HCT116 (cell line): Measurements from ENCODE around the gene RHBDD3. TPM values are rescaled to one million over a fixed set of nuclear protein-coding genes. Genes with fewer than 3 reads are reported as not detected.

Source experiments
- ATAC-seq: fragments of 200-7000 bp; cut with Tn5 transposase; 2 replicates; pipeline ENCODE4 v1.9.1; 2020; ENCODE audit warnings: mild to moderate bottlenecking, moderate library complexity
- BruUV-seq: library from RNA; stranded (reverse); fragments of 400-500 nt; replicated peaks from 2 replicates; lab custom pipeline; 2021; lab: Mats Ljungman, UMichigan
- CTCF ChIA-PET: fragments of 300-600 bp; sonication (Branson Sonifier 250); formaldehyde crosslinking; loops from one replicate; lab custom pipeline; 2021; ENCODE audit warnings: antibody characterized with exemption; lab: Charles Lee
- POLR2A ChIA-PET: fragments of 300-600, 350-600 bp; sonication (Branson Sonifier 250); formaldehyde crosslinking; loops from one replicate; lab custom pipeline; 2021; ENCODE audit warnings: antibody characterized with exemption; lab: Charles Lee
- RAD21 ChIA-PET, 2 experiments: fragments of 300-600 bp; sonication (Branson Sonifier 250); formaldehyde crosslinking; loops; one replicate each; lab custom pipeline; 2023; ENCODE audit warnings: low total read pairs in 2 of 2; ENCODE audit not compliant: uncharacterized antibody in 2 of 2, unreplicated experiment in 2 of 2, low non-redundant PET in 1 of 2; lab: Charles Lee
- DNase-seq: peaks from one replicate; pipeline ENCODE4 v3.0.0-alpha.2; 2010; ENCODE audit warnings: low read depth, low spot score
- H2AFZ ChIP-seq: fragments of 200-600 bp; shearing (Covaris generic), sonication (generic); 2 replicates; pipeline ENCODE4 v1.6.1; 2017; ENCODE audit warnings: low read depth, mixed run types, mixed read lengths, antibody characterized with exemption, low read length; ENCODE audit not compliant: poor library complexity, severe bottlenecking
- H3K27ac ChIP-seq: 2 replicates; pipeline ENCODE4 v1.5.1; 2012; ENCODE audit warnings: low read depth, low read length
- H3K27me3 ChIP-seq: fragments of 200-600 bp; sonication (generic); 2 replicates; pipeline ENCODE4 v1.6.1; 2016; ENCODE audit warnings: mixed run types, low read length, mixed read lengths; ENCODE audit not compliant: insufficient read depth
- H3K36me3 ChIP-seq, 2 experiments: fragments of 200-500 bp in 1 of 2; fragments of 200-600 bp in 1 of 2; sonication (Bioruptor generic) in 1 of 2; sonication (generic) in 1 of 2; 2 replicates each; pipeline versions ENCODE4 v1.5.1 to v1.6.1; 2014 to 2016; ENCODE audit warnings: low read length in 2 of 2, inconsistent platforms in 1 of 2, mixed read lengths in 1 of 2, mixed run types in 1 of 2; ENCODE audit not compliant: insufficient read depth in 2 of 2, control insufficient read depth in 1 of 2
- H3K4me1 ChIP-seq, 2 experiments: fragments of 200-600 bp in 1 of 2; sonication (generic) in 1 of 2; 2 replicates each; pipeline versions ENCODE4 v1.5.1 to v1.6.1; 2012 to 2017; ENCODE audit warnings: low read length in 2 of 2, inconsistent platforms in 1 of 2, mild to moderate bottlenecking in 1 of 2, mixed read lengths in 1 of 2, mixed run types in 1 of 2, moderate library complexity in 1 of 2; ENCODE audit not compliant: insufficient read depth in 2 of 2, control insufficient read depth in 1 of 2
- H3K4me2 ChIP-seq: fragments of 200-600 bp; sonication (generic); 2 replicates; pipeline ENCODE4 v1.6.1; 2017; ENCODE audit warnings: mixed run types, low read length, mixed read lengths
- H3K4me3 ChIP-seq, 2 experiments: fragments of 200-600 bp in 1 of 2; sonication (generic) in 1 of 2; replicated peaks in 1 of 2; 2 replicates each; pipeline ENCODE4 v1.5.1; 2011 to 2016; ENCODE audit warnings: low read length in 2 of 2, control low read depth in 1 of 2, low read depth in 1 of 2, mild to moderate bottlenecking in 1 of 2, mixed read lengths in 1 of 2, mixed run types in 1 of 2
- H3K79me2 ChIP-seq: fragments of 200-600 bp; sonication (generic); 2 replicates; pipeline ENCODE4 v1.6.1; 2017; ENCODE audit warnings: mild to moderate bottlenecking, mixed run types, low read length, moderate library complexity, mixed read lengths; ENCODE audit not compliant: insufficient read depth
- H3K9ac ChIP-seq: fragments of 200-600 bp; sonication (generic); 2 replicates; pipeline ENCODE4 v1.6.1; 2016; ENCODE audit warnings: low read length, mixed read lengths
- H3K9me2 ChIP-seq: fragments of 200-600 bp; sonication (generic), shearing (Covaris generic); 2 replicates; pipeline ENCODE4 v1.6.1; 2017; ENCODE audit warnings: mixed run types, mild to moderate bottlenecking, moderate library complexity; ENCODE audit not compliant: insufficient read depth
- H3K9me3 ChIP-seq, 2 experiments: fragments of 200-500 bp in 1 of 2; fragments of 200-600 bp in 1 of 2; sonication (Bioruptor generic) in 1 of 2; sonication (generic) in 1 of 2; 2 replicates each; pipeline ENCODE4 v1.6.1; 2014 to 2017; ENCODE audit warnings: low read length in 2 of 2, mixed read lengths in 2 of 2, inconsistent platforms in 1 of 2, low read depth in 1 of 2, mild to moderate bottlenecking in 1 of 2, mixed run types in 1 of 2, moderate library complexity in 1 of 2; ENCODE audit not compliant: control insufficient read depth in 1 of 2, insufficient read depth in 1 of 2
- H4K20me1 ChIP-seq: fragments of 200-600 bp; sonication (generic), shearing (Covaris generic); 2 replicates; pipeline ENCODE4 v1.6.1; 2017; ENCODE audit warnings: mixed run types, mild to moderate bottlenecking, moderate library complexity; ENCODE audit not compliant: insufficient read depth
- CEBPB ChIP-seq: IDR thresholded peaks from 2 replicates; pipeline ENCODE4 v1.6.1; 2012; ENCODE audit warnings: low read depth
- EGR1 ChIP-seq: IDR thresholded peaks from 2 replicates; pipeline ENCODE4 v1.6.1; 2012; ENCODE audit warnings: low read depth
- ELF1 ChIP-seq: IDR thresholded peaks from 2 replicates; pipeline ENCODE4 v1.6.1; 2012; ENCODE audit warnings: low read depth, borderline replicate concordance
- EZH2 ChIP-seq: fragments of 200-600 bp; sonication (generic); IDR thresholded peaks from 2 replicates; pipeline ENCODE4 v1.6.1; 2017; ENCODE audit warnings: antibody characterized with exemption, mixed run types
- EZH2phosphoT487 ChIP-seq: fragments of 200-600 bp; IDR thresholded peaks from 2 replicates; pipeline ENCODE4 v1.6.1; 2018; ENCODE audit warnings: antibody characterized with exemption, borderline replicate concordance
- FOSL1 ChIP-seq: IDR thresholded peaks from 2 replicates; pipeline ENCODE4 v1.6.1; 2012; ENCODE audit warnings: low read depth
- POLR2A ChIP-seq: IDR thresholded peaks from 2 replicates; pipeline ENCODE4 v1.7.0; 2011; ENCODE audit warnings: borderline replicate concordance; ENCODE audit not compliant: insufficient read depth, insufficient read length; ENCODE audit errors: extremely low read depth
- POLR2AphosphoS5 ChIP-seq: IDR thresholded peaks from 2 replicates; pipeline ENCODE4 v1.6.1; 2011; ENCODE audit warnings: mild to moderate bottlenecking, low read depth, low read length, moderate library complexity
- RAD21 ChIP-seq: IDR thresholded peaks from 2 replicates; pipeline ENCODE4 v1.6.1; 2012; ENCODE audit warnings: low read depth, mild to moderate bottlenecking
- SIN3A ChIP-seq: IDR thresholded peaks from 2 replicates; pipeline ENCODE4 v1.6.1; 2012; ENCODE audit warnings: low read depth
- SP1 ChIP-seq: IDR thresholded peaks from 2 replicates; pipeline ENCODE4 v1.6.1; 2012; ENCODE audit warnings: low read depth
- SRF ChIP-seq: IDR thresholded peaks from 2 replicates; pipeline ENCODE4 v1.6.1; 2012; ENCODE audit warnings: low read depth
- TCF7L2 ChIP-seq: IDR thresholded peaks from 2 replicates; pipeline ENCODE4 v1.7.0; 2011; ENCODE audit warnings: borderline replicate concordance, inconsistent platforms; ENCODE audit not compliant: insufficient read depth, insufficient read length; ENCODE audit errors: extremely low read depth
- YY1 ChIP-seq: IDR thresholded peaks from 2 replicates; pipeline ENCODE4 v1.6.1; 2011; ENCODE audit warnings: low read length, low read depth, moderate library complexity, mild to moderate bottlenecking; ENCODE audit not compliant: insufficient replicate concordance; ENCODE audit errors: extremely low read depth
- ZFX ChIP-seq: fragments of 450-650 bp; IDR thresholded peaks from 2 replicates; pipeline ENCODE4 v1.6.1; 2017
- intact Hi-C: fragments of 100-400 bp; cut with micrococcal nuclease; formaldehyde crosslinking; loops from 2 replicates; pipeline ENCODE4 v1.10.0; 2022
- total RNA-seq: library from RNA; stranded (reverse); gene quantifications from one replicate; pipeline ENCODE4 v1.2.1, GENCODE V29; 2021; ENCODE audit not compliant: unreplicated experiment
- TF ChIP-seq, protein P1 (sequence below): IDR thresholded peaks from 2 replicates; pipeline ENCODE4 v1.6.1; 2012; ENCODE audit warnings: low read depth
- TF ChIP-seq, protein P2 (sequence below): IDR thresholded peaks from 2 replicates; pipeline ENCODE4 v1.6.1; 2012
- TF ChIP-seq, protein P3 (sequence below): IDR thresholded peaks from 2 replicates; pipeline ENCODE4 v1.6.1; 2012
- TF ChIP-seq, protein P4 (sequence below): IDR thresholded peaks from 2 replicates; pipeline ENCODE4 v1.6.1; 2011; ENCODE audit warnings: mild to moderate bottlenecking, low read length, moderate library complexity; ENCODE audit not compliant: insufficient replicate concordance; ENCODE audit errors: extremely low read depth

The RHBDD3 gene
- total RNA-seq, 1 experiment from 2014 or later, result 30.2 TPM

DNA sequence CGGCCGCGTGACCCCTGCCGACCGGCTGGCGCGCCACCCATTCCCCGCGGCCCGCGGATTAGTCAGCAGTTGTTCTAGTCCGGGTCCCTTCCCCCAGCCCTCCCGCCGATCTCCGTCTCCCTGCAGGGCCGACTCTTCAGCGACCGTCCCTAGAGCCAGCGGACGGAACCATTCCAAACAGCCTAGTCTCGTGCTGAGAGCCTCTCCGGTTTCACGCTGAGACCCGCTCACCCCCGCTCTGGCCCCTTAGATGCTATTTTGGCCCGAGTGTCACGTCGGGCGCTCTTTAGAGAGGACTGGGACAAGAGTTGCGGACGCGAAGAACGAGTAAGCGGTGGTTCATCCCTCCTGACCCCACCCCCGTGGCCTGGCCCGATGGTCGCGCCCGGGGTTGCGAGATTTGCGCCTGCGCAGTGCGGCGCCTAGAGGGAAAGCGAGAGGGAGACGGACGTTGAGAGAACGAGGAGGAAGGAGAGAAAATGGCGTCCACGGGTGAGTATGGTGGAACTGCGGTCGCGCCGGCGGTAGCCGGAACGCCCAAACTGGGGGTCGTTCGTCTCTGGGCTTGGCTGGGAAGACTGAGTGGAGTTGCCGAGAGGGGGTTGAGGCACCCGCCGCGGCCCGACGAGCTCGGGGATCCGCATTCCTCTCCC is at the start of gene RHBDD3, which contains the start of gene EWSR1 (continued):
- TF ChIP-seq FOSL1 (no peak), EGR1 (no peak), SRF (no peak), POLR2A (peak; percentile 73), YY1 (peak; percentile 87), RAD21 (no peak)

DNA sequence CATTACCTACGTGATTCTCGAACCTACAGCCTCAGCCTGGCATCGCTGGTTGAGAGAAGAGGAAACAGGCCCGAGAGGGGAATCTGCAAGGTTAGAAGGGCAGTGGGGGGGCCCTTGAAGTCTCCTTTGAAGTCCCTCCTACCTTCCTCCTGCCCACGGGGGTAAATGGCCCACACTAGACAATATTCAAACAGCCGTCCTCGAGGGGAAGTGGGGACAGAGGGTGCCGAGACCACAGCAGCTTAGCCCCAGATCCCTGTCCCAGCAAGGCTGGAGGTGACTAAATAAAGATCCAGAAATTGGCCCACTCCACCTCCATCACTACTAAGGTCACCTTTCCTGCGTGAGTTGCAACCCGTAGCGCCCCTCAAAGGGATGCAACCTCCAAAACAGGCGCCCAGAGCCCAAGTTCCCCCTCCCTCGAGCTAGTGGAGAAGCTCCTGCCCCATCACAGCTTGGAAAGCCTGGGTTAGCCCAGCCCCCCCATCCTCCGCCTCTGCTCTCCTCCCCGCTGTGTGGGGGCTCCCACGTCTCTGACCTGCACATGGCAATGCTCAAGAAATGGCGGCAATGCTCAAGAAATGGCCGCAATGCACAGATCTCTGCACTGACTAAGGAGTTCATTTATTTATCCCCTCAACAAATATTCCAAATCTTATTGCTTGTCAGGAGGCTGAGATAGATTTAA is 48.5 kb upstream of the RHBDD3 start:
- H3K4me2 ChIP-seq, result no peak overlapping the region
- H4K20me1 ChIP-seq, result no peaks in the 10 kb centered on the region
- RAD21 ChIA-PET, result no interaction called here
- ATAC-seq (no peak), DNase-seq (no peak)
- no peak for TF ChIP-seq TCF7L2
- no peak for TF ChIP-seq EZH2
- no peak for TF ChIP-seq RAD21
- TF ChIP-seq EZH2phosphoT487, result no peak
- TF ChIP-seq, protein P1, sequence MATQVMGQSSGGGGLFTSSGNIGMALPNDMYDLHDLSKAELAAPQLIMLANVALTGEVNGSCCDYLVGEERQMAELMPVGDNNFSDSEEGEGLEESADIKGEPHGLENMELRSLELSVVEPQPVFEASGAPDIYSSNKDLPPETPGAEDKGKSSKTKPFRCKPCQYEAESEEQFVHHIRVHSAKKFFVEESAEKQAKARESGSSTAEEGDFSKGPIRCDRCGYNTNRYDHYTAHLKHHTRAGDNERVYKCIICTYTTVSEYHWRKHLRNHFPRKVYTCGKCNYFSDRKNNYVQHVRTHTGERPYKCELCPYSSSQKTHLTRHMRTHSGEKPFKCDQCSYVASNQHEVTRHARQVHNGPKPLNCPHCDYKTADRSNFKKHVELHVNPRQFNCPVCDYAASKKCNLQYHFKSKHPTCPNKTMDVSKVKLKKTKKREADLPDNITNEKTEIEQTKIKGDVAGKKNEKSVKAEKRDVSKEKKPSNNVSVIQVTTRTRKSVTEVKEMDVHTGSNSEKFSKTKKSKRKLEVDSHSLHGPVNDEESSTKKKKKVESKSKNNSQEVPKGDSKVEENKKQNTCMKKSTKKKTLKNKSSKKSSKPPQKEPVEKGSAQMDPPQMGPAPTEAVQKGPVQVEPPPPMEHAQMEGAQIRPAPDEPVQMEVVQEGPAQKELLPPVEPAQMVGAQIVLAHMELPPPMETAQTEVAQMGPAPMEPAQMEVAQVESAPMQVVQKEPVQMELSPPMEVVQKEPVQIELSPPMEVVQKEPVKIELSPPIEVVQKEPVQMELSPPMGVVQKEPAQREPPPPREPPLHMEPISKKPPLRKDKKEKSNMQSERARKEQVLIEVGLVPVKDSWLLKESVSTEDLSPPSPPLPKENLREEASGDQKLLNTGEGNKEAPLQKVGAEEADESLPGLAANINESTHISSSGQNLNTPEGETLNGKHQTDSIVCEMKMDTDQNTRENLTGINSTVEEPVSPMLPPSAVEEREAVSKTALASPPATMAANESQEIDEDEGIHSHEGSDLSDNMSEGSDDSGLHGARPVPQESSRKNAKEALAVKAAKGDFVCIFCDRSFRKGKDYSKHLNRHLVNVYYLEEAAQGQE, result no peak
- no peak for TF ChIP-seq ZFX
- no peak for TF ChIP-seq ELF1
- no peak for TF ChIP-seq FOSL1
- TF ChIP-seq SIN3A, result no peak
- TF ChIP-seq POLR2AphosphoS5, result no peak
- TF ChIP-seq SRF, result no peak
- TF ChIP-seq, protein P2, sequence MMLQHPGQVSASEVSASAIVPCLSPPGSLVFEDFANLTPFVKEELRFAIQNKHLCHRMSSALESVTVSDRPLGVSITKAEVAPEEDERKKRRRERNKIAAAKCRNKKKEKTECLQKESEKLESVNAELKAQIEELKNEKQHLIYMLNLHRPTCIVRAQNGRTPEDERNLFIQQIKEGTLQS, result no peak
- no peak for TF ChIP-seq YY1
- TF ChIP-seq CEBPB, result no peak
- TF ChIP-seq, protein P3, sequence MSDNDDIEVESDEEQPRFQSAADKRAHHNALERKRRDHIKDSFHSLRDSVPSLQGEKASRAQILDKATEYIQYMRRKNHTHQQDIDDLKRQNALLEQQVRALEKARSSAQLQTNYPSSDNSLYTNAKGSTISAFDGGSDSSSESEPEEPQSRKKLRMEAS, result no peak
- TF ChIP-seq, protein P4, sequence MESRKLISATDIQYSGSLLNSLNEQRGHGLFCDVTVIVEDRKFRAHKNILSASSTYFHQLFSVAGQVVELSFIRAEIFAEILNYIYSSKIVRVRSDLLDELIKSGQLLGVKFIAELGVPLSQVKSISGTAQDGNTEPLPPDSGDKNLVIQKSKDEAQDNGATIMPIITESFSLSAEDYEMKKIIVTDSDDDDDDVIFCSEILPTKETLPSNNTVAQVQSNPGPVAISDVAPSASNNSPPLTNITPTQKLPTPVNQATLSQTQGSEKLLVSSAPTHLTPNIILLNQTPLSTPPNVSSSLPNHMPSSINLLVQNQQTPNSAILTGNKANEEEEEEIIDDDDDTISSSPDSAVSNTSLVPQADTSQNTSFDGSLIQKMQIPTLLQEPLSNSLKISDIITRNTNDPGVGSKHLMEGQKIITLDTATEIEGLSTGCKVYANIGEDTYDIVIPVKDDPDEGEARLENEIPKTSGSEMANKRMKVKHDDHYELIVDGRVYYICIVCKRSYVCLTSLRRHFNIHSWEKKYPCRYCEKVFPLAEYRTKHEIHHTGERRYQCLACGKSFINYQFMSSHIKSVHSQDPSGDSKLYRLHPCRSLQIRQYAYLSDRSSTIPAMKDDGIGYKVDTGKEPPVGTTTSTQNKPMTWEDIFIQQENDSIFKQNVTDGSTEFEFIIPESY, result no peak
- no peak for TF ChIP-seq EGR1
- TF ChIP-seq SP1, result no peak
- no peaks in the 10 kb centered on the region for H3K9me2 ChIP-seq
- CTCF ChIA-PET, result no interaction called here
- intact Hi-C loops, result no loop called here
- no peak overlapping the region for H2AFZ ChIP-seq
- H3K27ac ChIP-seq, result no peak overlapping the region
- POLR2A ChIA-PET, result no interaction called here
- no peaks in the 10 kb centered on the region for H3K79me2 ChIP-seq
- no peaks in the 10 kb centered on the region for H3K9me3 ChIP-seq
- no peak overlapping the region for H3K9ac ChIP-seq
- no peaks in the 10 kb centered on the region for H3K27me3 ChIP-seq
- BruUV-seq, result no TSS peak
- peaks cover 0 to 15% of the 10 kb centered on the region in 2 experiments; a peak in 3 of 4 replicates for H3K4me1 ChIP-seq
- H3K4me3 ChIP-seq, result no peak overlapping the region
- no peaks in the 10 kb centered on the region for H3K36me3 ChIP-seq
